Left cardiac atrium (tissue), 4 donors: ENCODE measurements around the gene AKAIN1. TPM values are rescaled to one million over a fixed set of nuclear protein-coding genes. Genes with fewer than 3 reads are reported as not detected.
A peak's percentile ranks its signal among the peaks of the same experiment; 100 is the strongest.

ENCODE experiments used
- ATAC-seq, 2 donors: fragments of 200-7000 bp; cut with Tn5 transposase; one replicate each; pipeline ENCODE4 v1.9.1; 2020; ENCODE audit warnings: mild to moderate bottlenecking in 2 of 2, moderate library complexity in 2 of 2
- DNase-seq: peaks from one replicate; pipeline ENCODE4 v3.0.0-alpha.2; 2020
- intact Hi-C, 2 donors: fragments of 100-400 bp; cut with DNase I; formaldehyde crosslinking; loops; one replicate each; pipeline versions ENCODE4 v1.14.1 to v1.15.1; 2022 to 2023
- total RNA-seq, 2 donors: library from RNA; stranded (reverse); fragmentation: NEBNext Ultra II Directional; extraction: Animal tissue kit (Norgen Biotek cat#: 25700); gene quantifications; one replicate each; pipeline ENCODE4 v1.2.1, GENCODE V29; 2021
- donor health status: DM: no; HTN: yes; CAD: no.
- donor health status: DM: no; HTN: yes; CAD: no; lungs with severe emphysema.
- donor health status: DM: yes; HTN: yes; CAD: no.
- donor health status: Dilated cardiomyopathy.

The AKAIN1 gene
- total RNA-seq, 2 donors from 2014 or later, result not detected

DNA sequence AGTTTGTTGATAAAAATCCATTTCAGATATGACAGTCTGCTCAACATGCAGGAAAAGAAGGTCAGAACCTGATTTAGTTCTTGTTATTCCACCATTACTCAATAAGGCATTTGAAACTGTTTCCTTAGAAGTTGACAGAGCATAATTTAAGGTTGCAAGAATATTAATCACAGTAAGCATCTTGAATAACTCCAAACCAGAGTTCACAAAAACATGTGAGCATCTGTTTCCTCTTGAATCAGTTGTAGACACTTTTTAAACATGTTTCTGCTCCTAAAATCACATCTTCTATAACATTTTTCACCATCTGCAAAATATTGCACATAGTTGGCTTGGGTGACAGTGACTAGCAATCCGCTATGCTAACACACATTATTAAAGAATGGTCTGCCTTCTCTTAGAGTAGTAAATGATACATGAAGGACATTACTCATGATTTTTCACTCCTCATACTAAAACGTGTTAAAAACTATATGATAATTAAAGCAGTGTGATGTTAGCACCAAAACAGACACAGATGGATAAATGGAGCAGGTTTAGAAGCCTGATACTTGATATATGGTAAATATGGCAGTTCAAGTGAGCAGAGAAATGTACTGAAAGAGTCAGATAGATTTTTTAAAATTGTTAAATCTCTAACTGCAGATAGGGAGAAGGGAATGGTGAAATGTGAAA lies 30.3 kb downstream of the AKAIN1 start:
- no peak for DNase-seq
- intact Hi-C loops, result no loop called here

DNA sequence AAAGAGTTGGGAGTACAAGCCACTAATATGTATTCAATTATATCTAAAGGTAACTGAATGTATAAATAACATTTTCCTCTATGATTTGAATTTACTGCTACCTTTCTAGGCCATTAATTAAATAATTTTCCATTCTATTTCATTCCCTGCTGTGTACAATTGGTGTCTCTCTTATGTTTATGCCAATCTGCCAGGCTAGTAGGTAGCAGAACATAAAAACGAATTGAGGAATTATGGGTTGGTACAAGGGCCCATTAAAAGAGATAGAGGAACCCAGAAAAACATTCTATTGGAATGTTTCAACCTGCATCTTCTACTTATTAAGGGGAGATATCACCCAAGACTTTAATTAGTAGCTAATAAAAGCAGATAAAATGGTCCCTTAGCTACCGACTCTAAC lies 32.2 kb downstream of the AKAIN1 start:
- intact Hi-C loops, result no loop called here
- ATAC-seq (no peak), DNase-seq (no peak)

More for the DNA sequence above, 30.3 kb downstream of the AKAIN1 start:
- ATAC-seq, result no peak

- DNase-seq (no peak), ATAC-seq (no peak)
- intact Hi-C loops, result no loop called here
Observed at GRCh38 chr18:5162111-5162510, 34.9 kb downstream of the AKAIN1 start.

GRCh38 chr18:5159080-5159479 lies 38.0 kb downstream of the AKAIN1 start:
- intact Hi-C loops, result no loop called here
- no peak for DNase-seq
- no peak for ATAC-seq

- intact Hi-C loops, result no loop called here
- ATAC-seq (no peak), DNase-seq (no peak)
Observed at GRCh38 chr18:5158587-5158986, 38.5 kb downstream of the AKAIN1 start.

GRCh38 chr18:5158172-5158571 lies 38.9 kb downstream of the AKAIN1 start:
- no peak for DNase-seq
- ATAC-seq, result no peak
- intact Hi-C loops, result no loop called here

DNA sequence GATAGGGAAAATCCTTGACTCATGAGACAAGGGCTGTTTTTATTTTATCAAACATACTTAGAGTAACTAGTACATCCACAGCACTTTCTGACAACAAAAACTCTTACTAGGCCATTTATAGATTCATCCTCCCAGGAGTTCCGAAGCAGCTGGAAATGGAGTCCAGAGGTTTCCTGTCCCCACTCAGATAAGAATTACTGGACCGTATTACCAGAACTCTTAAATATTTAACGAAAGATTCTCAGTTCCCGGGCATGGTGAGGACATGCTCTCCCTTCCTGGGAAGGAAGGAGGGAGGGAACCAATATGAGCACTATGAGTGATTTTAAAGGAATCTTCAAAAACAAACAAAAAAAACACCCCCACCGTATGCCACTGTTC lies 41.2 kb downstream of the AKAIN1 start:
- intact Hi-C loops, result no loop called here
- DNase-seq (no peak), ATAC-seq (no peak)

GRCh38 chr18:5155218-5155906 lies 41.7 kb downstream of the AKAIN1 start:
- intact Hi-C loops, result no loop called here
- ATAC-seq (no peak), DNase-seq (no peak)

GRCh38 chr18:5152343-5153020 lies 44.6 kb downstream of the AKAIN1 start:
- intact Hi-C loops, result no loop called here
- no peak for DNase-seq
- ATAC-seq, result no peak

- no peak for DNase-seq
- ATAC-seq, result no peak
- intact Hi-C loops, result no loop called here
Observed at GRCh38 chr18:5150894-5151293, 46.2 kb downstream of the AKAIN1 start.

GRCh38 chr18:5146093-5146492 lies 51.0 kb downstream of the AKAIN1 start:
- intact Hi-C loops, result no loop called here
- DNase-seq (no peak), ATAC-seq (no peak)

- intact Hi-C loops, result no loop called here
- ATAC-seq, result no peak
- DNase-seq, result no peak
Observed at GRCh38 chr18:5145168-5145825, 51.8 kb downstream of the AKAIN1 start.

GRCh38 chr18:5144629-5145028 lies 52.4 kb downstream of the AKAIN1 start:
- no peak for ATAC-seq
- intact Hi-C loops, result no loop called here

GRCh38 chr18:5142859-5143258 lies 54.2 kb downstream of the AKAIN1 start:
- no peak for ATAC-seq
- DNase-seq, result no peak
- intact Hi-C loops, result no loop called here

More at GRCh38 chr18:5144629-5145028, 52.4 kb downstream of the AKAIN1 start:
- DNase-seq, result no peak

GRCh38 chr18:5142131-5142530 lies 54.9 kb downstream of the AKAIN1 start:
- ATAC-seq (no peak), DNase-seq (no peak)
- intact Hi-C loops, result no loop called here

- intact Hi-C loops, result no loop called here
- no peak for DNase-seq
- peak in 1 of 2 donors; percentile 92 for ATAC-seq
Observed at GRCh38 chr18:5137261-5137660, 59.8 kb downstream of the AKAIN1 start.

GRCh38 chr18:5132987-5133386 lies 64.1 kb downstream of the AKAIN1 start:
- DNase-seq (no peak), ATAC-seq (no peak)
- intact Hi-C loops, result no loop called here

GRCh38 chr18:5122272-5122671 lies 74.8 kb downstream of the AKAIN1 start:
- DNase-seq (no peak), ATAC-seq (no peak)
- intact Hi-C loops, result no loop called here

- intact Hi-C loops, result no loop called here
- no peak for DNase-seq
- no peak for ATAC-seq
Observed at GRCh38 chr18:5110266-5110665, 86.8 kb downstream of the AKAIN1 start.

GRCh38 chr18:5107988-5108387 lies 89.1 kb downstream of the AKAIN1 start:
- ATAC-seq (no peak), DNase-seq (no peak)
- intact Hi-C loops, result no loop called here
